GM18870 (cell line): ENCODE measurements around the gene ZSCAN9.

ENCODE experiments used
- ATAC-seq: cut with Tn5 transposase; IDR thresholded peaks from one replicate; pipeline ENCODE4 v1.9.1; 2021; ENCODE audit warnings: moderate library complexity; ENCODE audit not compliant: unreplicated experiment

ZSCAN9 gene

GRCh38 chr6:28266563-28266961 lies 41.5 kb downstream of the ZSCAN9 start:
- no peak for ATAC-seq

DNA sequence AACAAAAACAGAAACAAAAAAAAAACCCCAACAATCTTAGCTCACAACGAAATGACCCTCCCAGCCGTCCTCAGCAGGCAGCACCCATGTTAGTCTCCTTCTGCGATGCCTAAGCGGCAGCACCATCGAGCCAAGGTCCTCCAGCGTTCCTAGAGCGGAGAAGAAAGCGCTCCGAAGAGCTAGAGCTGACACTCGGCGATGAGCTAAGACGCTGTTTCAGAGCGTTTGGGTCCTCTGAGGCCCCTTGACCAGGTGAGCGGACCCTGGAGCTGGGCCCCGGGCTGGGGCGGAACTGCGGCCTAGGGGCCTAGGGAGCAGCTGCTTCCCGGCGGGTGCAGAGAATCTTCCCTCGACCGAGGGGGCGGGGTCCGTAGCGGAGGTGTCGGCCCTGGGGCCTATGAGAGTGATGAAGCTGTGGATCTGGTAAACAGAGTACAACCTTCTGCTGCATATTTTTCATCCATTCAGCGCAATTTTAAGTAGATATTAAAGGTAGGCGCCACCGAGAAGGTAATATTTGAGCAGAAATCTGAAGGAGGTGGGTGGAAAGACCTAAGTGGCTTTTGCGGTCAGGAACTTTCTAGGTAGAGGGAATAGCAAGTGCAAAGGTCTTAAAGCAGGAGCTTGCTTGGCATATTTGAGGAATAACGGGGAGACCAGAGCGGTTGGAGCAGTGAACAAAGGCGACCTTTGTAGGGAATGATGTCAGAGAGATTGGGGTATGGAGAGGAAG lies 42.1 kb downstream of the ZSCAN9 start, which contains the start of gene ZSCAN26:
ZSCAN26 (plus strand) TSS at position 182 of the 733 bp plus-strand sequence. CDS start 4,777 bp downstream, outside the sequence.
- ATAC-seq, result peak; percentile 72

DNA sequence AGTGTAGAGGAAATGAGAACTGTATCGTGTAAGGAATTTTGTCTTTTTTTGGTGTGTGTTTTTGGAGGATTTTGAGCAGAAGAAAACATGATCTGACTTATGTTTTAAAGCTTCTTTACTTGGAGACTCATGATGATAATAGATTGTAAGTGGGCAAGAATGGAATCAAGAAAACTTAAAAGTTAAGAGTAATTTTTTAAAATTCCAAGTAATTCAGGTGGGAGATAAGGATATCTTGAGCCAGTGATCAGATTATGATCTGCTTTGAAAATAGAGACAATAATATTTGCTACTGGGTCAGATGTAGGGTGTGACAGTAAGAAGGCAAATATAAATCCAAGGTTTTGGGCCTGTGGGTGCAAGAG lies 42.6 kb downstream of the ZSCAN9 start:
- ATAC-seq, result no peak

GRCh38 chr6:28269492-28269891 lies 44.4 kb downstream of the ZSCAN9 start:
- ATAC-seq, result no peak

GRCh38 chr6:28274888-28275287 lies 49.8 kb downstream of the ZSCAN9 start:
- no peak for ATAC-seq

DNA sequence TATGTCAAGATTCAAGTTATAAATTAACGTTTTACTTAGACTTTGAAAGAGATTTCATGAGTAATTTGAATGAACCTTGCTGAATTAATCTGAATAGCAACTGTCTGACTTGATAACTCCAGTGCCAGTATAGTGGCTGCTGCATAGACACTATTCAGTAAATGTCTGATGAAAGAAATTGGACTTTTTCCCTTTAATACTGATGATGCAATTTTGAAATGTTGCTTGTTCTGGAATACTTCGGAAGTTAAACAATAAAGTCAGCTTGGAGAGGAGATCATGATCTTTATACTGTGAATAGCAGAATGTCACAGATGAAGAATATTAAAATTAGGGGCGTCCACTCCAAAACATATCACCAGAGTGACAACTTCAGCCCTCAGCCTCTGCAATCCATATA lies 52.7 kb downstream of the ZSCAN9 start:
- no peak for ATAC-seq

GRCh38 chr6:28280595-28281287 lies 55.7 kb downstream of the ZSCAN9 start:
- no peak for ATAC-seq

- ATAC-seq, result no peak
Measured at GRCh38 chr6:28281288-28282064, 56.4 kb downstream of the ZSCAN9 start, which contains the start of gene PGBD1. Gene PGBD1, plus strand, starts transcription at chr6:28281572. Its CDS starts 2,242 bp downstream, at chr6:28283814.

GRCh38 chr6:28282926-28283325 lies 57.9 kb downstream of the ZSCAN9 start:
- no peak for ATAC-seq
